Body of pancreas (tissue), 4 donors: ENCODE data around the gene KRTAP9-1. TPM values are rescaled to one million over a fixed set of nuclear protein-coding genes. Genes with fewer than 3 reads are reported as not detected.
"Not testable (repeated sequence)": the region's sequence is repeated elsewhere in the genome, so short reads cannot be mapped to it uniquely, and the experiment has no call there.

Source experiments
- ATAC-seq: fragments of 150-250 bp; one replicate; pipeline ENCODE4 v1.9.1; 2016
- DNase-seq, 4 donors: peaks; one replicate each; pipeline ENCODE4 v3.0.0-alpha.2; 2019
- H3K27ac ChIP-seq, 4 donors: fragments of 200-600 bp; sonication (generic); 1 replicate in 3 of 4; 2 replicates in 1 of 4; pipeline versions ENCODE4 v1.5.1 to v1.6.1; 2016 to 2019; ENCODE audit warnings: mild to moderate bottlenecking in 1 of 4, mixed read lengths in 1 of 4, moderate library complexity in 1 of 4
- H3K27me3 ChIP-seq, 2 donors: fragments of 200-600 bp; sonication (generic); one replicate each; pipeline ENCODE4 v1.6.0; 2016; ENCODE audit warnings: mild to moderate bottlenecking in 1 of 2
- H3K36me3 ChIP-seq, 2 donors: fragments of 200-600 bp; sonication (generic); replicated peaks in 1 of 2; 2 replicates each; pipeline ENCODE4 v1.5.1; 2016; ENCODE audit warnings: low read depth in 2 of 2; ENCODE audit not compliant: insufficient read depth in 1 of 2
- H3K4me1 ChIP-seq: fragments of 200-600 bp; sonication (generic); one replicate; pipeline ENCODE4 v1.6.0; 2016
- H3K4me3 ChIP-seq, 2 donors: fragments of 200-600 bp; sonication (generic); 1 replicate in 1 of 2; 2 replicates in 1 of 2; pipeline ENCODE4 v1.5.1; 2016 to 2019
- H3K9me3 ChIP-seq, 3 donors: fragments of 200-600 bp; sonication (generic); 1 replicate in 2 of 3; 2 replicates in 1 of 3; pipeline ENCODE4 v1.5.1; 2016
- CTCF ChIP-seq, 7 experiments: fragments of 450-650 bp in 4 of 7; fragments of 200-600 bp in 3 of 7; sonication (generic) in 3 of 7; IDR thresholded peaks; one replicate each; pipeline ENCODE4 v1.5.1; 2016 to 2019; ENCODE audit warnings: antibody characterized with exemption in 7 of 7
- POLR2A ChIP-seq, 3 donors: fragments of 450-650 bp; IDR thresholded peaks; one replicate each; pipeline ENCODE4 v1.6.1; 2016; ENCODE audit warnings: antibody characterized with exemption in 3 of 3, mild to moderate bottlenecking in 2 of 3
- WGBS, 2 donors: methylation state at CpG; one replicate each; pipeline ENCODE4 v1.1.5; 2017; 5-methylcytosine and 5-hydroxymethylcytosine counted together
- intact Hi-C: fragments of 100-400 bp; cut with DNase I; formaldehyde crosslinking; loops from one replicate; pipeline ENCODE4 v1.15.1; 2023
- small RNA-seq: library from RNA; depleted of rRNA; stranded (forward); fragments of <200 nt; gene quantifications from one replicate; pipeline ENCODE3, GENCODE V24; 2016
- total RNA-seq, 2 donors: library from RNA; depleted of rRNA; stranded (reverse); fragments of >200 nt; gene quantifications; one replicate each; pipeline ENCODE4 v1.1.0, GENCODE V29; 2016

The KRTAP9-1 gene
- total RNA-seq, 2 donors from 2014 or later, result not detected

GRCh38 chr17:41231731-41232130 is 42.0 kb downstream of the KRTAP9-1 start:
- Histone ChIP-seq H3K4me1 (no peaks in the 10 kb centered on the region), H3K9me3 (no peaks in the 10 kb centered on the region), H3K4me3 (no peak overlapping the region), H3K27ac (no peak overlapping the region), H3K36me3 (no peaks in the 10 kb centered on the region), H3K27me3 (no peaks in the 10 kb centered on the region)
- WGBS, 2 donors, result 65 to 72% methylated on average over 6 of the region's 6 CpGs
- ATAC-seq (no peak), DNase-seq (no peak)
- intact Hi-C loops, result no loop called here
- TF ChIP-seq CTCF (IDR thresholded peaks at IDR 0.05) (no peak), POLR2A (IDR thresholded peaks at IDR 0.05) (no peak)

- ATAC-seq, H3K9me3 ChIP-seq, intact Hi-C loops, H3K27ac ChIP-seq, H3K27me3 ChIP-seq, H3K36me3 ChIP-seq, DNase-seq, H3K4me1 ChIP-seq, H3K4me3 ChIP-seq: not testable (repeated sequence)
- 30 to 50% methylated on average over 1 of the region's 1 CpG for WGBS, 2 donors
Observed at GRCh38 chr17:41232399-41233105, 42.9 kb downstream of the KRTAP9-1 start, which contains the start of gene KRTAP9-3. Gene KRTAP9-3 (plus strand): TSS chr17:41232449. CDS start chr17:41232502, 53 bp downstream.

- H3K36me3 ChIP-seq, H3K4me3 ChIP-seq, H3K4me1 ChIP-seq, ATAC-seq, H3K27me3 ChIP-seq, H3K27ac ChIP-seq, DNase-seq, intact Hi-C loops, H3K9me3 ChIP-seq: not testable (repeated sequence)
- 52 to 70% methylated on average over 4 of the region's 4 CpGs for WGBS, 2 donors
Observed at GRCh38 chr17:41237116-41237515, 47.4 kb downstream of the KRTAP9-1 start.

- H3K4me3 ChIP-seq, intact Hi-C loops, H3K9me3 ChIP-seq, H3K36me3 ChIP-seq, ATAC-seq, H3K27me3 ChIP-seq, DNase-seq, H3K27ac ChIP-seq, H3K4me1 ChIP-seq: not testable (repeated sequence)
- 31 to 48% methylated on average over 2 to 3 of the region's 3 CpGs for WGBS, 2 donors
Observed at GRCh38 chr17:41237949-41238437, 48.3 kb downstream of the KRTAP9-1 start, which contains the start of gene KRTAP9-8. Gene KRTAP9-8 (plus strand): TSS chr17:41237999. CDS start chr17:41238052, 53 bp downstream.

Small RNA genes lying within 50 kb of the gene (small RNA-seq; reads per million reads assigned to genes)
- not detected for gene KRTAP4-17P

Other genes with a start within 250 kb of the KRTAP9-1 start
- not detected for gene KRT39, start 222.9 kb upstream of the KRTAP9-1 start, total RNA-seq
- gene KRT40, start 205.6 kb upstream of the KRTAP9-1 start, total RNA-seq, result 1 to 10 TPM in 1 of 2 donors, not detected in 1; 1.6 TPM
- not detected for gene KRTAP3-3, start 195.7 kb upstream of the KRTAP9-1 start, total RNA-seq
- not detected for gene KRTAP3-2, start 190.0 kb upstream of the KRTAP9-1 start, total RNA-seq
- not detected for gene KRTAP3-1, start 180.8 kb upstream of the KRTAP9-1 start, total RNA-seq
- not detected for gene KRTAP1-5, start 162.7 kb upstream of the KRTAP9-1 start, total RNA-seq
- not detected for gene KRTAP1-4, start 159.7 kb upstream of the KRTAP9-1 start, total RNA-seq
- not detected for gene KRTAP1-3, start 155.0 kb upstream of the KRTAP9-1 start, total RNA-seq
- not detected for gene KRTAP1-1, start 148.4 kb upstream of the KRTAP9-1 start, total RNA-seq
- gene KRTAP2-1, start 142.6 kb upstream of the KRTAP9-1 start, total RNA-seq, result not detected
- gene KRTAP2-2, start 134.7 kb upstream of the KRTAP9-1 start, total RNA-seq, result not detected
- gene KRTAP2-3, start 129.8 kb upstream of the KRTAP9-1 start, total RNA-seq, result not detected
- gene KRTAP2-4, start 124.0 kb upstream of the KRTAP9-1 start, total RNA-seq, result not detected
- gene KRTAP4-7, start 105.7 kb upstream of the KRTAP9-1 start, total RNA-seq, result not detected
- gene KRTAP4-8, start 91.7 kb upstream of the KRTAP9-1 start, total RNA-seq, result not detected
- gene KRTAP4-16, start 87.7 kb upstream of the KRTAP9-1 start, total RNA-seq, result not detected
- not detected for gene KRTAP4-9, start 84.5 kb upstream of the KRTAP9-1 start, total RNA-seq
- gene KRTAP4-11, start 71.5 kb upstream of the KRTAP9-1 start, total RNA-seq, result not detected
- gene KRTAP4-12, start 65.7 kb upstream of the KRTAP9-1 start, total RNA-seq, result not detected
- gene KRTAP4-6, start 49.3 kb upstream of the KRTAP9-1 start, total RNA-seq, result not detected
- gene KRTAP4-5, start 40.1 kb upstream of the KRTAP9-1 start, total RNA-seq, result not detected
- not detected for gene KRTAP4-4, start 29.1 kb upstream of the KRTAP9-1 start, total RNA-seq
- not detected for gene KRTAP4-3, start 21.7 kb upstream of the KRTAP9-1 start, total RNA-seq
- gene KRTAP4-2, start 11.7 kb upstream of the KRTAP9-1 start, total RNA-seq, result not detected
- gene KRTAP4-1, start 5.0 kb upstream of the KRTAP9-1 start, total RNA-seq, result not detected
- not detected for gene KRTAP9-2, start 36.8 kb downstream of the KRTAP9-1 start, total RNA-seq
- gene KRTAP9-3, start 42.6 kb downstream of the KRTAP9-1 start, total RNA-seq, result not detected
- gene KRTAP9-8, start 48.1 kb downstream of the KRTAP9-1 start, total RNA-seq, result not detected
- not detected for gene KRTAP9-4, start 59.8 kb downstream of the KRTAP9-1 start, total RNA-seq
- not detected for gene KRTAP9-9, start 65.5 kb downstream of the KRTAP9-1 start, total RNA-seq
- gene KRTAP9-6, start 75.5 kb downstream of the KRTAP9-1 start, total RNA-seq, result not detected
- not detected for gene KRTAP9-7, start 85.8 kb downstream of the KRTAP9-1 start, total RNA-seq
- not detected for gene KRTAP29-1, start 113.0 kb downstream of the KRTAP9-1 start, total RNA-seq
- gene KRTAP16-1, start 119.4 kb downstream of the KRTAP9-1 start, total RNA-seq, result not detected
- gene KRTAP17-1, start 125.8 kb downstream of the KRTAP9-1 start, total RNA-seq, result not detected
- not detected for gene KRT33A, start 160.9 kb downstream of the KRTAP9-1 start, total RNA-seq
- not detected for gene KRT33B, start 179.9 kb downstream of the KRTAP9-1 start, total RNA-seq
- not detected for gene KRT34, start 192.4 kb downstream of the KRTAP9-1 start, total RNA-seq
- gene KRT31, start 207.7 kb downstream of the KRTAP9-1 start, total RNA-seq, result not detected
- gene KRT37, start 234.7 kb downstream of the KRTAP9-1 start, total RNA-seq, result not detected